A673 (cell line): ENCODE data around the gene CAPS2.

Source experiments
- CTCF ChIP-seq: fragments of 300-800, 200-600 bp; sonication (generic); conservative IDR thresholded peaks from 2 replicates; pipeline ENCODE4 v1.5.1; 2017; ENCODE audit warnings: low read depth, mild to moderate bottlenecking, antibody characterized with exemption, low read length, moderate library complexity, mixed read lengths
- EZH2 ChIP-seq: fragments of 200-600 bp; sonication (generic); IDR thresholded peaks from 2 replicates; pipeline ENCODE4 v1.6.1; 2017; ENCODE audit warnings: borderline replicate concordance, low read depth, mild to moderate bottlenecking, mixed read lengths, antibody characterized with exemption, low read length; ENCODE audit not compliant: poor library complexity, severe bottlenecking

- no peak for TF ChIP-seq CTCF
- TF ChIP-seq EZH2: no peak
These were observed 23.9 kb upstream of the CAPS2 start for GRCh38 chr12:75354011-75354410.
